Subcutaneous abdominal adipose tissue (tissue), 5 donors: ENCODE data around the gene CES2.

Experiments
- H3K27ac ChIP-seq: one replicate; pipeline ENCODE4 v1.7.0; 2013; ENCODE audit warnings: low read depth, mild to moderate bottlenecking, inconsistent platforms, low read length, moderate library complexity
- H3K27me3 ChIP-seq, 5 donors: one replicate each; pipeline ENCODE4 v1.7.0; 2013; ENCODE audit warnings: low read length in 5 of 5, inconsistent platforms in 1 of 5; ENCODE audit not compliant: control insufficient read depth in 5 of 5, insufficient read depth in 4 of 5
- H3K36me3 ChIP-seq, 5 donors: one replicate each; pipeline ENCODE4 v1.7.0; 2013; ENCODE audit warnings: low read length in 5 of 5; ENCODE audit not compliant: control insufficient read depth in 5 of 5, insufficient read depth in 5 of 5
- H3K4me1 ChIP-seq, 5 donors: one replicate each; pipeline ENCODE4 v1.7.0; 2013; ENCODE audit warnings: low read length in 5 of 5, mild to moderate bottlenecking in 3 of 5, moderate library complexity in 1 of 5; ENCODE audit not compliant: control insufficient read depth in 5 of 5, insufficient read depth in 5 of 5
- H3K4me3 ChIP-seq, 5 donors: one replicate each; pipeline ENCODE4 v1.7.0; 2013; ENCODE audit warnings: low read length in 5 of 5, low read depth in 1 of 5
- H3K9ac ChIP-seq, 5 donors: one replicate each; pipeline ENCODE4 v1.7.0; 2013; ENCODE audit warnings: low read length in 5 of 5, mild to moderate bottlenecking in 4 of 5, moderate library complexity in 3 of 5
- H3K9me3 ChIP-seq, 5 donors: one replicate each; pipeline ENCODE4 v1.7.0; 2013; ENCODE audit warnings: low read length in 5 of 5; ENCODE audit not compliant: control insufficient read depth in 5 of 5
- donor health status: healthy.
- donor health status: healthy.
- donor health status: healthy.
- donor health status: healthy.
- donor health status: healthy.

CES2 gene

DNA sequence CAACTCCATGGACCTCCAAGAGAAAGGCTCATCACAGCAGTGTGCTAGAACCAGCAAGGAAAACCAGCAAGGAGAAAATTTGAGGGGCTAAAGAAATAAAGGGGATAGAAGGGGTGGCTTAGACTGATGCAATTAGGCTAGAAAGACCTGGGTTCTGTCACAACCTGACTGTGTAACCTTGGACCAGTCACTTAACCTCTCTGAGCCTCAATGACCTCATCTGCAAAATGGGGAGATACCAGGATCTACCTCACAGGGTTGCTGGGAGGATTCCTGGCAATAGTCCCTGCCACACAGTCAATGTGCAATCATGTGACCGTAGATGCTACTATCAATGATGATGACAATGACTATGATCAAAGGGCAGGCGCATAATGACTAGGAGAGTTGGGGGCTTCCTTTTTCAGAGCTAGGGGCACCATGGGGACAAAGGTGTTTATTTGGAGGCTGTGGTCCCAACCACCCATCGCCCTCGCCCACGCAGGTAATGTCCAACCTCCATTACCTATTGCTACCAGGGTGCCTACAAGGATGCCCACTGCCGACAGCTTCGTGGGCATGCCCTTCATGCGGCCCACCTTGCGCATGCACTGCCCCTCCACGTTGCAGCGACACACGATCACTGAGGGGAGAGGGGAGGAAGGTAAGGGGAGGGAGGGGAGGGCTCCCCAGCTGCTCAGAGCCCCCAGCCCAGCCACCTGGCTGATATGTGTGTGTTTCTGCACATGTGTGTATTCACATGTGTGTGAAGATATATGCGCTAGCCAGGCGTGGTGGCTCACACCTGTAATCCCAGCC, 26.4 kb upstream of the CES2 start:
- no peak overlapping the region for H3K4me3 ChIP-seq
- H3K9ac ChIP-seq = no peak overlapping the region
- H3K36me3 ChIP-seq = no peaks in the 10 kb centered on the region
- no peaks in the 10 kb centered on the region for H3K9me3 ChIP-seq
- peaks cover 0 to 1% (median 0%) of the 10 kb centered on the region in 5 donors for H3K4me1 ChIP-seq
- H3K27me3 ChIP-seq = peaks cover 0 to 20% (median 7%) of the 10 kb centered on the region in 5 donors
- H3K27ac ChIP-seq = no peak overlapping the region

DNA sequence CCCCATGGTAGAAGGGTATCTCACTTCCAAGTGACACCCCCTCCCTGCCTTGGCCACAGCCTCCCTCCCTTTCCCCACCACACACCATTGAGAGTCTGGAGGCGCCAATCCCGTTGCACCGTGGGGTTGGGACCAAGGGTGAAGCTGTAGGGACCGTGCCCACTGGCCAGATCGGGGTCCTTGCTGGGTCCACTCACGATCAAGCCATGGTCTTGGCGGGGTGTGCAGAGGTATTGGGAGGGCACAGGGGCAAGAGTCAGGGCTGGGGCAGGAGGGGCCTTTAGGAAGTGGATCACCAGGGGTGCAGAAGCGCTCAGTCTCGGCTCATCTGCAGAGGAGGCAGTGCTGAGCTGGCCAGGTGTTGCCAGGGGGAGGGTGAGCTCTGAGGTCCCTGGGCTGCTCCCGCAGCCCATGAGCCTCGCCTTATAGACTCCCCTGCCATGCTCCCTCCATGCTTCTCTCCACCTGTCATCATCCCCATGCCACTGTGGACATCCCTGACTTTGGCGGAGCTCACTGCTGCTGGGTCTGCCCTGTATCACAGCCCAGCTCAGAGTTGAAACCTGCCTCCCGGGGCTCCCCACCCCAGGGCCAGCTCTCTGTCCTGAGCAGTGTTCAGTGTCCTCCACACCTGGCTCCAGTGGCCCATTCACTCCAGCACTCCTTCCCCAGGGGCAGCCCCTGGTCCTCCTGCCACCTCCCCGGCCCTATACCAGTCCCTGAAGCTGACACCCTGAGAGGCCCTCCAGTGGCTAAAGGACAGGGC, 25.0 kb upstream of the CES2 start:
- Histone ChIP-seq H3K4me3 (no peak overlapping the region), H3K9me3 (no peaks in the 10 kb centered on the region), H3K36me3 (no peaks in the 10 kb centered on the region), H3K27me3 (peaks cover 0 to 25% (median 13%) of the 10 kb centered on the region in 5 donors), H3K4me1 (peaks cover 0 to 1% (median 0%) of the 10 kb centered on the region in 5 donors), H3K9ac (no peak overlapping the region), H3K27ac (no peak overlapping the region)

DNA sequence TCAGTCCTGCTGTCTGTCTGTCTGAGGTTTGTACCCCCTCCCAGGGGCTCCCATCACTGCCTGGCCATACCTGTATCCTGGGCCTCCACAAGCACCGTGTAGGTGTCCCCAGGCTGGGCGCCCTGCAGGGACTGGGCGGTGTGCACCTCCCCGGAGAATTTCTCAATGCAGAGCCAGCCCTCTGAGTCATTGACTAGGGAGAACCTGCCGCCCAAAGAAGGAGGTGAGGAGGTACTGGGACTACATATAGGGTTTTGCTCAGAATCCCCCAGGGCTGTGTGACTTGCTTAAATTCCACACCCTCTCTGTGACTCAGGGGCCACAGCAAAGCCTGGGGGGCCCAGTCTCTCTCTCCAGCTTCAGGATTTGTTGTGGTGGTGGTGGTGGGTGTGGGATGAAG, 24.2 kb upstream of the CES2 start:
- Histone ChIP-seq H3K4me3 (no peak overlapping the region), H3K27me3 (peaks cover 0 to 25% (median 16%) of the 10 kb centered on the region in 5 donors), H3K9ac (no peak overlapping the region), H3K27ac (no peak overlapping the region), H3K9me3 (no peaks in the 10 kb centered on the region), H3K4me1 (peaks cover 0 to 1% (median 0%) of the 10 kb centered on the region in 5 donors), H3K36me3 (no peaks in the 10 kb centered on the region)

DNA sequence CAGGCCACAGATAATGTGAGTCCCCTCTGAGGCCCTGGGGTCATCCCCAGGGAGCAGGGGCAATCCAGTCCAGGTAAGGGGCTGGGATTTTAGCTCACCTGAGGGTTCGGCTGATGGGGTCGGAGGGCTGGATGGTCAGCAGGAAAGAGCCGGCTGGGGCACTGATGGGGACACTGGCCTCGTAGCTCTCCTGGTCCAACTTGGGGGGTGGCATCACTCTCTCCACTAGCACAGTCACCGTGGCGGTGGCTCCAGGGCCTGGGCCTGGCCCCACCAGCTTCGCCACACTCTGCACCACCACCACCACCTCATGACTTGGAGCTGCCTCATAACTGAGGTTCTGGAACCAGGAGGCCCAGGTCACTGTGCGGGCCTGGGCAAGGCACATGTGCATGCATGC, 23.5 kb upstream of the CES2 start:
- no peak overlapping the region for H3K27ac ChIP-seq
- H3K9me3 ChIP-seq = no peaks in the 10 kb centered on the region
- H3K36me3 ChIP-seq = no peaks in the 10 kb centered on the region
- H3K4me3 ChIP-seq = no peak overlapping the region
- H3K4me1 ChIP-seq = peaks cover 0 to 1% (median 0%) of the 10 kb centered on the region in 5 donors
- H3K27me3 ChIP-seq = peaks cover 0 to 25% (median 17%) of the 10 kb centered on the region in 5 donors
- H3K9ac ChIP-seq = no peak overlapping the region

DNA sequence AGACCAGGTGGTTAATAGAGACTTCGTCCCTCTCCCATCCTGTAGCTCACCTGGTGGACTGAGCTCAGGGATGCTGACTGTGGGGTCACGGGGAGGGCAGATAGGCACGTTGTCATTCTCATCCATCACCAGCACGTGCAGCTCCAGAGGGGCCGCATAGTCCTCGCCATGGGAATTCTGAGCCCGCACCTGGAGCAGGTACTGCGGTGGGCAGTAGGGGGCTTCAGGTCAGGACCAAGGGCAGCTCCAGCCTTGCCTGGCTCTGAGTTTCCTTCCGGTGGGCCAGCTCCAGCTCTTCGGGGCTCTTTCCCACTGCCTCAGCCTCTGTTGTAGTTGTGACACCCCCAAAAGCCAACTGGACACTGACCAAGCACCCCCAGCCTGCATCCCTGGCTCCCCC, 22.2 kb upstream of the CES2 start:
- Histone ChIP-seq H3K9ac (no peak overlapping the region), H3K27me3 (peaks cover 0 to 25% (median 22%) of the 10 kb centered on the region in 5 donors), H3K27ac (no peak overlapping the region), H3K4me1 (peaks cover 0 to 1% (median 0%) of the 10 kb centered on the region in 5 donors), H3K9me3 (no peaks in the 10 kb centered on the region), H3K36me3 (no peaks in the 10 kb centered on the region), H3K4me3 (no peak overlapping the region)

DNA sequence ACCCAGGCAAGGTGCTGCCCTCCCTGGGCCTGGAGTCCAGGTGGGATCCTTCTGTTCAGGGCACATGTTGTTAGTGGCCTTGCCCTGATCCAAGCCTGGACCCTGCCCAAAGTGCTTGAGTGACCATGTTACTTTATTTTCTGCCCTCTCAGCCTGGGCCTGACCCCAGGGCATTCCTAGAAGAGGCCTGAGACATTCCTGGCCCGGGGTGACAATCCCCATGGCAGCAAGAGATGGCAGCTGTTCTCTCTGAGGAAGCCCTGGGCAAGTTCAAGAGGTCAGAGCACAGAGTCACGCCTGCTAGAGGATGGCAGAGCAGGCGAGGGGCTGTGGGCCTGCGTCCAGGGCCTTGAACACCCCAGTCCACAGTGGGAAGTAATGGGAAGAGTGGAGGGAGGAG, 21.6 kb upstream of the CES2 start:
- Histone ChIP-seq H3K4me3 (no peak overlapping the region), H3K27me3 (peaks cover 0 to 28% (median 25%) of the 10 kb centered on the region in 5 donors), H3K9me3 (no peaks in the 10 kb centered on the region), H3K9ac (no peak overlapping the region), H3K4me1 (peaks cover 0 to 1% (median 0%) of the 10 kb centered on the region in 5 donors), H3K27ac (no peak overlapping the region), H3K36me3 (no peaks in the 10 kb centered on the region)

DNA sequence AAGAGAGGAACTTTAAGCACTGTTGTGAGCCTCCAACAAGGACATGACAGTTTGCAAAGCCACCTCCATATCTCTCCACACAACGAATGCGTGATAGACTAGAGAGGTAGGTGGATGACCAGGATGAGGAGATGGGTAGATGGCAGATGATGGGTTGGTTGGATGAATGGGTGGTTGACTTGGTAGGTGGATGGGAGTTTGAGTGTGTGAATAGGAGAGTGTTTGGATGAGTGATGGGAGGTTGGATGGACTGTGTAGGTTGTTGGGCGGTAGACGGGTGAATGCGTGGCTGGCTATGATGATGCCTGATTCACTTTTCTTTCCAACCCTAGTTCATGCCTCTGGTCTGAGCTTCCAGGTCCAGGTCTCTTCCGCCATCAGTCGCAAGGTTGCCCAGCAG, 20.8 kb upstream of the CES2 start:
- H3K4me3 ChIP-seq = no peak overlapping the region
- no peak overlapping the region for H3K9ac ChIP-seq

DNA sequence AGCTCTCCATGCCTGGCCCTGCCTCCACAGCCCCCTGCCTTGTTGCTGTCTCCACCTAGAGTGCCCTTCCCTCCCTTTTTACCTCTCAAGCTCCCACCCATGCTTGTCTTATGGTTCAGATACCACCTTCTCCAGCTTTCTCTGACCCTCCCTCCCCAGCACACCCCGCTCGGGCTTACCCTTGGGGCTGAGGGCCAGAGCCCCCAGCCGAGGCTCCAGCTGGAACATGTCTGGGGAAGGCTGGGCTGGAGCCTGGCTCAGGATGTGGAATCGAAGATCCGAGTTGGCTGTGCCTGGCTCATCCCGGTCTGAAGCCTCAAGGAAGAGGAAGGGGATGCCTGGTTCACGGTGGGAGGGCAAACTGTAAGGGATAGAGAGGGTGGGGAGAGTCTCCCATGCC, 20.3 kb upstream of the CES2 start:
- Histone ChIP-seq H3K9me3 (no peaks in the 10 kb centered on the region), H3K4me3 (no peak overlapping the region), H3K27me3 (peaks cover 0 to 40% (median 28%) of the 10 kb centered on the region in 5 donors), H3K27ac (no peak overlapping the region), H3K4me1 (no peaks in the 10 kb centered on the region), H3K36me3 (no peaks in the 10 kb centered on the region), H3K9ac (no peak overlapping the region)

More for the DNA sequence above, 20.8 kb upstream of the CES2 start:
- Histone ChIP-seq H3K9me3 (no peaks in the 10 kb centered on the region), H3K27ac (no peak overlapping the region), H3K4me1 (peaks cover 0 to 1% (median 0%) of the 10 kb centered on the region in 5 donors), H3K36me3 (no peaks in the 10 kb centered on the region), H3K27me3 (peaks cover 0 to 35% (median 27%) of the 10 kb centered on the region in 5 donors)

DNA sequence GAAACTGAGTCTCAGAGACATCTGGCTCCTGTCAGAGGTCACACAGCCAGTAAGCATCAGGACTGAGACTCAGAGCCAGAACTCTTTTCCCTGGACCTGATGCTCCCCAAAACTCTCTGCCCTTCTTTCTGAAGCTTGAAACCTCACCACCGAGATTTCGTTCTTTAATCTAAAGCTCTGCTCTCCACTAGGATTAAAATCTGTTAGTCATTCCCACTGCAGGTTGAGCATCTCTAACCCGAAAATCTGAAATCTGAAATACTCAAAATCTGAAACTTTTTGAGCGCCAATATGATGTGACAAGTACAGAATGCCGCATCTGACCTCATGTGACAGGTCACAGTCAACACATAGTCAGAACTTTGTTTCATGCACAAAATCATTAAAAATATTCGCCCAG, 18.8 kb upstream of the CES2 start:
- Histone ChIP-seq H3K9ac (no peak overlapping the region), H3K36me3 (no peaks in the 10 kb centered on the region), H3K27me3 (peaks cover 0 to 41% (median 30%) of the 10 kb centered on the region in 5 donors), H3K4me1 (no peaks in the 10 kb centered on the region), H3K4me3 (no peak overlapping the region), H3K27ac (no peak overlapping the region), H3K9me3 (no peaks in the 10 kb centered on the region)

DNA sequence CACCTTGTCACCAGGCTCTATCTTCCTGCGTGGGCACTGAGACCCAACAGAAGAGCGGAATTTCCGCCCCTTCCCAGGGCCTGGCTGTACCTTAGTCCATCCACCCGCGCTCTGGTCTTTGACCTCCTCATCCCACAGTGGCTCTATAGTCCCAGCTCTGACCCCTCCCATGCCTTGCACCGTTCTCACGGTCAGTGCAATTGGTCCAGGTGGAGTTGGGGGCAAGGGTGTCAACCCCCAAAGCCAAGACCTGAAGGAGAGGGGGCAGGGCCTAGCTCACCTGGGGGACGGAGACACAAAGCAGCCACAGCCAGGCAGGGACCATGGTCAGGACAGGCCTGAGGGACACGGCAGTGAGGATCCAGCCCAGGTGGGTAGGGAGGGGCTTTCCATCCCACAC, 17.6 kb upstream of the CES2 start:
- Histone ChIP-seq H3K4me3 (no peak overlapping the region), H3K27me3 (peaks cover 0 to 47% (median 26%) of the 10 kb centered on the region in 5 donors), H3K36me3 (no peaks in the 10 kb centered on the region), H3K27ac (no peak overlapping the region), H3K4me1 (no peaks in the 10 kb centered on the region), H3K9ac (no peak overlapping the region), H3K9me3 (no peaks in the 10 kb centered on the region)
